ENCODE data around the gene SMC4.

The SMC4 gene

GRCh38 chr3:160471892-160472291 lies 72.4 kb downstream of the SMC4 start:
- no peak overlapping the region for H3K4me3 ChIP-seq (ENCODE audit: low read depth, low read length)
- no peak for DNase-seq (ENCODE audit: low read depth)
- TF ChIP-seq POLR2A (IDR thresholded peaks at IDR 0.05; ENCODE audit: extremely low read depth, insufficient read length) (no peak), MAX (IDR thresholded peaks at IDR 0.05; ENCODE audit: low read depth, low read length) (no peak), CTCF (IDR thresholded peaks at IDR 0.05; ENCODE audit: low read depth, low read length) (no peak), MYC (IDR thresholded peaks at IDR 0.05; ENCODE audit: low read depth, low read length) (no peak)

GRCh38 chr3:160472344-160472743 lies 72.9 kb downstream of the SMC4 start:
- TF ChIP-seq CTCF (IDR thresholded peaks at IDR 0.05; ENCODE audit: low read depth, low read length) (no peak), MYC (IDR thresholded peaks at IDR 0.05; ENCODE audit: low read depth, low read length) (no peak), MAX (IDR thresholded peaks at IDR 0.05; ENCODE audit: low read depth, low read length) (no peak), POLR2A (IDR thresholded peaks at IDR 0.05; ENCODE audit: extremely low read depth, insufficient read length) (no peak)
- no peak overlapping the region for H3K4me3 ChIP-seq (ENCODE audit: low read depth, low read length)
- no peak for DNase-seq (ENCODE audit: low read depth)

GRCh38 chr3:160473221-160473620 lies 73.8 kb downstream of the SMC4 start:
- TF ChIP-seq CTCF (IDR thresholded peaks at IDR 0.05; ENCODE audit: low read depth, low read length), result no peak
- TF ChIP-seq POLR2A (IDR thresholded peaks at IDR 0.05; ENCODE audit: extremely low read depth, insufficient read length), result no peak
- no peak for TF ChIP-seq MYC (IDR thresholded peaks at IDR 0.05; ENCODE audit: low read depth, low read length)
- TF ChIP-seq MAX (IDR thresholded peaks at IDR 0.05; ENCODE audit: low read depth, low read length), result no peak
- H3K4me3 ChIP-seq (ENCODE audit: low read depth, low read length), result no peak overlapping the region
- no peak for DNase-seq (ENCODE audit: low read depth)

GRCh38 chr3:160473978-160474377 lies 74.5 kb downstream of the SMC4 start:
- DNase-seq (ENCODE audit: low read depth), result no peak
- H3K4me3 ChIP-seq (ENCODE audit: low read depth, low read length), result no peak overlapping the region
- no peak for TF ChIP-seq MYC (IDR thresholded peaks at IDR 0.05; ENCODE audit: low read depth, low read length)
- TF ChIP-seq MAX (IDR thresholded peaks at IDR 0.05; ENCODE audit: low read depth, low read length), result no peak
- TF ChIP-seq CTCF (IDR thresholded peaks at IDR 0.05; ENCODE audit: low read depth, low read length), result no peak
- no peak for TF ChIP-seq POLR2A (IDR thresholded peaks at IDR 0.05; ENCODE audit: extremely low read depth, insufficient read length)

- TF ChIP-seq MYC (IDR thresholded peaks at IDR 0.05; ENCODE audit: low read depth, low read length) (no peak), POLR2A (IDR thresholded peaks at IDR 0.05; ENCODE audit: extremely low read depth, insufficient read length) (no peak), MAX (IDR thresholded peaks at IDR 0.05; ENCODE audit: low read depth, low read length) (no peak), CTCF (IDR thresholded peaks at IDR 0.05; ENCODE audit: low read depth, low read length) (no peak)
- no peak overlapping the region for H3K4me3 ChIP-seq (ENCODE audit: low read depth, low read length)
- no peak for DNase-seq (ENCODE audit: low read depth)
Observed at GRCh38 chr3:160474416-160474838, 75.0 kb downstream of the SMC4 start.

GRCh38 chr3:160475153-160475552 lies 75.7 kb downstream of the SMC4 start:
- TF ChIP-seq MYC (IDR thresholded peaks at IDR 0.05; ENCODE audit: low read depth, low read length) (no peak), CTCF (IDR thresholded peaks at IDR 0.05; ENCODE audit: low read depth, low read length) (no peak), MAX (IDR thresholded peaks at IDR 0.05; ENCODE audit: low read depth, low read length) (no peak), POLR2A (IDR thresholded peaks at IDR 0.05; ENCODE audit: extremely low read depth, insufficient read length) (no peak)
- no peak overlapping the region for H3K4me3 ChIP-seq (ENCODE audit: low read depth, low read length)
- no peak for DNase-seq (ENCODE audit: low read depth)

Measured in NB4 (cell line).